D341Med (cell line): ENCODE measurements around the gene SMOC2.

ENCODE experiments used
- DNase-seq: peaks from one replicate; pipeline ENCODE4 v3.0.0; 2012; ENCODE audit warnings: low spot score

SMOC2 gene

DNA sequence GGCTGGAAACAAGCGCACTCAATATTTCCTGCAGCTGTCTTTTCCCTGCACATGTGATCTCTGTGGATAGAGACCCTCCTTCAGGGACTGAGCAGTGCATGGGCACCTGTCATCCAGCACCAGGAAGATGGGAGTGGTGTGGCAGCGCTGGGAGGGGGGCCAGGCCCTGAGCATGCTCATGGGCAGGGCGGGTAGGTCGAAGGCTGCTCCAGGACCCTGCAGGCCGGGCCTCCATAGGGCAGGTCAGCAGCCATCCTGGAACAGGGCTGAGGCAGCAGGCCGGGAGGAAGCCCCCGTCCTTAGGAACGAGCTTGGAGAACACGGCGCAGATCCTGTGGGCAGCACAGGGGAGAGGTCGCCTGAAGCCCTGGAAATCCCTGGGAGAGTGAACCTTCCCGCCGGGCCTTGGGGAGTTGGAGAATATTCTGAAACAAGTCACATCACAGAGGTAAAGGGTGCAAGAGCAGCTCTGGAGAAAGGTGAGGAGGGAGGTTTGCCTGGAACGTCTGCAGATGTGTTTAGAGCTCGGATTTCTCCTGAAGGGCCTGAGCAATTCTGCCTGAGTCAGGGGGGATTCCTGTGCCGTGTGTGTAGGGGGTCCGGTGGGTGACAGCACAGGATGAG lies 133.2 kb downstream of the SMOC2 start:
- DNase-seq = no peak

DNA sequence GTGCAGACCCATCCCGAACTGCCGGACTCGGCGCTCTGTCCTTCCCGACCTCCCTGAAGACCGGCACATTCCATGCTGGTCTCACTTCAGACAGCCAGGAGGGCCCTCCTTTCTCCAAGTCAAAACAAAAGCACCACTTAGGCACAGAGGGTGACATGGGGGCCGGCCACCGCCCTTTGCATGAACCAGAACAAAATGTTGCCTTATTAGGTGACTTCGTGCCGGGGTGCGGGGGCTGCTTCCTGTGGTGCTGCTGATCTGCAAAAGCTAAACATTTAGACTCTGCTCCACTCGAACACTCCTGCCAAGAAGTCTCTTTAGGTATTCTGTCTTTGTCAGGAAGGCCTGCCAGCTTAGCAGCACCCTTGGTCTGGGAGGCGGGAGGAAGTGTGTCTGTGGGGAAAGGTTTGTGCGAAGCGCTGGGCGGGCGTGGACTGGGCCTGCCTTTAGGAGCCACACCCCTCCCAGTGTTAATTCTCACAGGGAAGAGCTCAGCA lies 133.8 kb downstream of the SMOC2 start:
- DNase-seq = no peak

DNA sequence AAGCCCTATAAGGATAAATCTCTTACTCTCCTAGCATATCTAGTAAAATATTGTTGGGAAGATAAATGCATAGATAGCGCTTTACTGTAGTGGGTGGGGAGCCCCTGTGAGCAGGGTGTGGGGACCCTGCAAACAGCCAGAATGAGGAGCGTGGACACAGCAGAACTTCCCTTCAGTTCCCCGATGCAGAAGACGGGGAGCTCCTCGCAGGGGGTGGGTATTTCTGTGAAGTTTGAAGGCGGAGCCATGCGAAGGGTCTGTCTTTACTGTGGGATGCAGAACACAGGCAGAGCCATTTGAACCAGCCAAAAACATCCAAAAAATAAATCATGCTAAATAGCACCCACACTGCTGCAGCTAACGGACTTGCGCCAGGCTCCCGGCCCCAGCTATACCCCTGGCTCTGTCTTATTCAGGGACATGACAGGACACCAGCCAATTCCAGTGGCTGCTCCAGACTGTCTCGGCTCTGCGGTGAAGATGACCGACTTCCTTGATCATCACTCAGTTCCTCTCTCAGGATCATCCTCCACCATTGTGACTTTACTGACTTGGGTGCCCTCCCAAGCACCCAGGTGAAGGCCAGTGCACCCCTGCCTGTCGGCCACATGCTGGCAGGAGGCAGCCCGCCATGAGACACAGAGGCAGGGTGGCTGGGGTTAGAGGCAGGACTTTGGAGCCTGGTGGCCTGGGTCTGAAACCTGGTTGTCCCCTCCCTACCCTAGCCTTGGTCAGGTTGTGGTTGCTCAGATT lies 134.5 kb downstream of the SMOC2 start:
- no peak for DNase-seq

DNA sequence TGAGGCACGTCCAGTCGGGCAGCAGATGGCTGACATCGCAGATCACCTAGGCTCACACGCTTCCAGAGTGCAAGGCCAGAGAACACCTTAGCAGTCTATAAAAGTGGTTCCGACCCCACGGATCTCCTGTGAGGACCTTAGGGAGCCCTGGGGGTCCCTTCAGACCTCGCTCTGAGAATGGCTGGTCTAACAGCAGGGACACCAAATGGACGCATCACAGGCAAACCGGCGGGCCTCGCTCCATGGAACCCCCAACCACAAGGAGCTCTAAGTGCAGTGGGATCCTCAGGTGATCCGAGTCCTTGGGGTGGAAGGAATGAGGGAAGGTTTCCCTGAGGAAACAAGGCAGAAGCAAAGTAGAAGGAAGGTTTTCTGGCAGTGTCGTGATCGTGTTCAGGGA lies 135.4 kb downstream of the SMOC2 start:
- DNase-seq = no peak

DNA sequence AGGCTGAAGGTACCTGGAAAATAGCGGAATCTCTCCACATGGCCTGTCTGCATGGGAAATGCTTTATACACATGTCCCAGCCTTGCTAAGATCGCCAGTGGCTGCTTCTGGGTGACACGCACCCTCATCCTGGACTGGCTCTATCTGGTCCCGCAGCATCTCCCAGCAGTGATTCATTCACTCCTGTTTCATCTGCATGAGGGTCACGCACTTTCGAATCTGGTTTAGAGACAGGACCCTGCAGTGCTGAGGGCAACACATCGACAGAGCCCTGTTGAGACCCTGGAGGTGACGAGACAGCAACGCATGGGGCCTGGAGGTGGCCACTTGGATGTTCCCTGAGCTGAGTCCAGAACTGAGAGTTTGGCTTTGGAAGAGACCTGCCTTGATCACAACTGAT lies 136.5 kb downstream of the SMOC2 start:
- no peak for DNase-seq

DNA sequence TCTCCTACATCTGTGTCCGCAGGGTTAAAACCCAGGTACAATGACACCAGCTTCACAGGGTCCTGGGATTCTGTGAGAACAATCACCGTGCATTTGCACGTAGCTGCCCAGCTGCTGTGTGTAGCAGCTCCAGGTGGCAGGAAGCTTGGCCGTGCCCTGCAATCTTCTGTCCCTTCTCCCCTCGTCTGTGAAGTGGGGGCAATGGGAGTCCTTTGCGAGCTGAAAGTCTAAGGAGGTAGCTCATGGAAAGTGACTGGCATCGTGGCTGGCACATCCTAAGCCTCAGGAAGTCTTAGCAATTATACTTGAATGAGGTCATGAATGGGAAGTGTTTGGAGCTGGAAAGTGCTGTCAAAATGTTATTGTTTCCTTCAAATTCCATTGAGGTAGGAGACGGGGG lies 137.1 kb downstream of the SMOC2 start:
- no peak for DNase-seq

DNA sequence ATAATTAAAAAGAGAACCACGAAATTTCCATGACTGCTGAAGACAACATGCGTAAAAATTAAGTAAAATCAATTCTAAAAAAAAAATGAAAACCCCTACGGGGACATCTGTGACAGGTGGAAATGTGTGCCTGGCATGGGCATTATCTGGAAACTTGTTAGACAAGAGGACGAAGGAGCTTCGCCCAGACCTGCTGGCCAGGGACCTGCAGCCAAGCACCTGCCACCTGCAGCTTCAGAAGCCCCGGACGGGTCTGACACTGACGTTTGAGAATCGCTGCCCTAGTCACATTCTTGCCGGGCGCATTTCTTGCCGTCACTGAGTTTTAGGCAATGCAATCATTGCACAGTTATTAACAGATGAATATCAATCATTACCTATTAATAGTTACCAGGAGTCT lies 140.3 kb downstream of the SMOC2 start:
- DNase-seq = no peak

DNA sequence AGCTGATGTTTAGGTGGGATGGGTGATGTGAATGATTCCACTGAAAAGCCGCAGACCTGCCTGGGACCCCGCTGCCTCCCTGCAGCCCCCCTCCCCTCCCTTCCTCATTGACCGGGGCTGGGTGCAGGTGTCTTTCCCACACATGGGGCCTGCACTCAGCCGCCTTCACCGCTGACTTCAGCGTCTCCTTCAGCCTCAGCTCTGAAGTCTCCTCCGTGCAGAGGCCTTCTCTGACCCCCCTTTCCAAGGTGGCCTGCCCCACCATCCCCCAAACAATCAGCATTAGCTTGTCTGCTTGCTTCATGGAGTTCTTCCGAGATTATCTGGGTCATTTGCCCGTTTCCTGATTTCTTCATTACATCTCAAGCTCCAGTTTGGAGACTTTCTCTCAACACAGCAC lies 140.7 kb downstream of the SMOC2 start:
- no peak for DNase-seq

DNA sequence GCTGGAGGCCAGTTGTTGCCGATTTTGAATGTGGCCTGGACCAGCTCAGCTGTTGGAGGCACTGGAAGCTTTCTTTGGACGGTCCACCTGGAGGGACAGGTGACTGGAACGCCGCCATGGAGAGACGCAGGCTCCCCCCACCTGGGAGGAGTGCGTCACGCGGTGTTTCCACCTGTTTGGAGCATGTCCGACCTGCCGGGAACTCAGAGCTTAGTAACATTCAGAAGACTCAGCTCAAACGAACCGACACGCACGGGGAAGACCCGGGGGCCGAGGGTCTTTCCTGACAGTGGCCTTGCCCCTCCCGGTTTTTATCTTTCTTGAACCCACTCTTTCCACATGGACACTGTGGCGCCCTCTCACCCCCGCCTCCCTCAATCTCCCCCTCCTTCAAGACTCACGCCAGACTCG lies 141.6 kb downstream of the SMOC2 start:
- DNase-seq = no peak

DNA sequence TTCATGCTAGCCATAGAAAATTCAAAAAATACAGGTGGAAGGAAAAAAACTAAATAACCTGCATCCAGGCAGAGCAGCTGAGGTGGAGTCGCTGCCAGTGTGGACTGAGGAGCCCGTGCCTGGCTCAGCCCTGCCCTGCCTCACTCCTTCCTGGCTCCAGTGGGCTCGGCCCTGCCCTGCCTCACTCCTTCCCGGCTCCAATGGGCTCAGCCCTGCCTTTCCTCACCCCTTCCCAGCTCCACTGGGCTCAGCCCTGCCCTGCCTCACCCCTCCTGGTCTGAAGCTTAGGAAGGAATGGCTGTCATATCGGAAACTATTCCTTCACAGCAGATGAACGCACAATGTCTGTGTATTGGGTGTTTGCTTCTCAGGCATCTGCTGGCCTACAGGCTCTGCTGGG lies 142.1 kb downstream of the SMOC2 start:
- no peak for DNase-seq

DNA sequence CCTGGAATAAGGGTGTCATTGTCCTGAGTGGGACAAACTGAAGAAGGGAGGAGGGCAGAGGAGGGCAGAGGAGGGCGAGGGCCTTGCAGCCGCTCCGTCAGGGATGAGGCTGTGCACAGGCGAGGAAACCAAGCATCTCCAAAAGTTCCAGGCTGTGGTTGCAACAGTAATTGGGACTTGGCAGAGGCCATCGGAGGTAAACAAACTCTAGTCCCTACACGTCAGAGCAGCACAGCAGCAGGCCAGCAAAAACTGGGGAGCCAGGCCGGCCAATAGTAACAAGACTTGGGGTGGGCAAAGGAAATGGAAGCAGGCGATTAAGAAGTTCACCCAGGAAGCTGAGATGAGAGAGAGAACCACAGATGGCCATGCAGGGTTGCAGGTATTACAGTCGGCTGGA lies 142.8 kb downstream of the SMOC2 start:
- DNase-seq = no peak

DNA sequence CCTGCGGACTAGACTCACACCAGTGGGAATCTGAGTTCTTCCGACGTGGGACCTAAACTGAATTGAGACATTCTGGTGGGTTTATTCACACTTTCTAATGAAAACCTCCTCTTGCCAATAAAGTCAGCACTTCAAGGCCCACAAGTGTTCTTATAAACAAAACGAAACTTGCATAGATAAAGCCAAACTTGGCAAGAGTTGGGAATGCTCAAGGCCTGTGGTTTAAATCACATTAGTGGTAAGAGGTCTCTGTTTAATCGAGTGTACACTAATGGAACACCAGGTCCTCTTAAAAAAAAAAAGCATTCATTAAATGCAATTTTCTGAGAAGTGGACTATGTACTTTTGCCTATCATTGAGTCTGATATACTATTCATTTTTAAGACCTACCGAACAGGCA lies 143.3 kb downstream of the SMOC2 start:
- no peak for DNase-seq

DNA sequence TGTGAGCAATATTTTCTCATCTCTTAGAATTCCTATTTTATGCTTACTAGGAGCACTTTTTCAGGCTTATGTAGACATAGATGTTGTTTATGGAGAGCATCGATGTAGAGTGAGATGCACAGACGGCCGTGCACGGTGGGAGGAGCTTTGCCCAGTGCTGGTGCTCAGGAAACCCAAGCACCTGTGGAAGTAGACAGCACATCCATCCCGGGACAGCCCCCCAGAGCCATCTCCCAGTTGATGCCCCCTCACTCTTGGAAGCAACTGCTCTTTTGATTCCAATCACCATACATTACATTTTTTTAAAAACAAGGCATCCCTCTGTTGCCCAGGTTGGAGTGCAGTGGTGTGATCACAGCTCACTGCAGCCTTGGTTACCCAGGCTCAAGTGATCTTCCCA lies 143.7 kb downstream of the SMOC2 start:
- no peak for DNase-seq

DNA sequence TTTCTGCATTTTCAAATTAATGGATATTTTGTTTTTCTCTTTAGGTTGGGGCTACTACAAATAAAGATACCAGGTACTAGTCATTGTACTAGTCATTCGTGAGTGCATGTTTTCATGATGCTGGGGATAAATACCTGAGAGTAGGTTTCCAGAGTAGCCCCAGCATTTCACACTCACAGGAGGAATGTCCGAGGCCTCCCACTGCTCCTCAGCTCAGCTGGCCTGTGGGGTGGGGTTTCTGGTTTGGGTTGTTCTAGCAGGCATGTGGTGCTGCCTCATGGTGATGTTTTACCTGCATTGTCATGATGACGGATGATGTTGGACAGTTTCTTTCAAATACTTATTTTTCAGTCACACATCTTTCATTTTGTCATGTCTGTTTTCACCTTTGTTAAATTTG lies 144.5 kb downstream of the SMOC2 start:
- no peak for DNase-seq

DNA sequence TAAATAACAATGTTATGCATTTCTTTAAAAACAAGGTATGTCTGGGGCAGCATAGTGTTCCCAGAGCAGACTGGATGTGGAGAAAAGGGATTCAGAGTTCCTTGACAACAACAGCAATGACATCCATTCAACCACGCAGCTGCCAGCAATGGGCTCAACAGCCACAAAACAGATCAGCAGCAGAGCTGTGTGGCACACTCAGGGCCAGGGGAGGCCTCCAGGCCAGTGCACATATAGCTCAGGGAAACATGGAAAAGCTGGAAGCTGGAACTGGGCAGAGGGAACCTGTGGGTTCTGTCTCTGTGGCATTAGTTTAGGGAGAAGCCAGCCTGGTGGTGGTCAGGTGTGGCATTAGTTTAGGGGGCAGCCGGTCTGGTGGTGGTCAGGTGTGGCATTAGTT lies 148.3 kb downstream of the SMOC2 start:
- DNase-seq = no peak

DNA sequence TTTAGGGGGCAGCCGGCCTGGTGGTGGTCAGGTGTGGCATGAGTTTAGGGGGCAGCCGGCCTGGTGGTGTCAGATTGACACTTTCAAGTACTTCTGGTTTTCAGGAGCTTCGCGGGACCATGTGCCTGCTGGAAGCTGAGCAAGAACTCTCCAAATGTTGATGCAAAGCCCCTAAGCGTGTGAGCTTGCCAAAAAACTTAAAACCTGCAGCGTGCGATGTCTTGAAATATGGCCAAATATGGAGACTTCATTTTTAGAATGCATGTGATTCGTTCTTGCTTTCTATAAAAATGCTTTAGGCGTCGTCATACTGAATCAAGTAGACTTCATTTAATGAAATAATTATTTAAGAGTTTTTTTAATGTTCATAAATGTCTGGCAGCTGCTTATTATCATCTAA lies 149.4 kb downstream of the SMOC2 start:
- DNase-seq = no peak

DNA sequence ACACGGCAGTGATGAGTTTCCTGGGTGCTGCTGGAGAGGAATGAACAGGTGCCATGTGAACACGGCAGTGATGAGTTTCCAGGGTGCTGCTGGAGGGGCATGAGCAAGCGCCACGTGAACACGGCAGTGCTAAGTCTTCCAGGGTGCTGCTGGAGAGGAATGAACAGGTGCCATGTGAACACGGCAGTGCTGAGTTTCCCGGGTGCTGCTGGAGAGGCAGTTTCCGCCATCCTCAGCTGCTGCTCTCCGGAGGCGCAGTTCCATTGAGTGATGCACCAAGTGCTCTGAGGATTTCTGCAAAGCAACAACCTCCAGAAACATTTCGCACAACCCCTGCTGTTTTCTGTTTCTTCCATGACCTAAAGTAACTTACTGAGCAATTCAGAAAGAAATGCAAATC lies 155.4 kb downstream of the SMOC2 start:
- no peak for DNase-seq

DNA sequence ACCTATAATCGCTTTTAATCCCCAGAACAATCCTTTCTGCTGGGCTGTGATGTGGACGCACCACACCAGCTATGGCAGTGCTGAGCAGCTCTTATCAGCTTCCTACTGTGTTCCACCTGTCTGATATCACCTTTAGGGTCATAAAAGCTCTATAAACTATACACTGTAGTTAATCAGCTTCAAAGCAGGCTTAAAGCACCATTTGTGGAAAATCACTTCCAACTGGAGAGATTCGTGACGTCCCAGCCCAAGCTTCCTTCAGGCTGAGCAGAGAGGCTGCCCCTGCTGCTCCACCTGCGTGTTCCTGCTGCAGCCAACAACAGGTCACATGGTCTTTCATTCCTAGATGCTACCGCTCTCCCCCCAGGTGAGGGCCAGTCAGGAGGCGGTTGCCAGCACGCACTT lies 156.5 kb downstream of the SMOC2 start:
- DNase-seq = no peak

DNA sequence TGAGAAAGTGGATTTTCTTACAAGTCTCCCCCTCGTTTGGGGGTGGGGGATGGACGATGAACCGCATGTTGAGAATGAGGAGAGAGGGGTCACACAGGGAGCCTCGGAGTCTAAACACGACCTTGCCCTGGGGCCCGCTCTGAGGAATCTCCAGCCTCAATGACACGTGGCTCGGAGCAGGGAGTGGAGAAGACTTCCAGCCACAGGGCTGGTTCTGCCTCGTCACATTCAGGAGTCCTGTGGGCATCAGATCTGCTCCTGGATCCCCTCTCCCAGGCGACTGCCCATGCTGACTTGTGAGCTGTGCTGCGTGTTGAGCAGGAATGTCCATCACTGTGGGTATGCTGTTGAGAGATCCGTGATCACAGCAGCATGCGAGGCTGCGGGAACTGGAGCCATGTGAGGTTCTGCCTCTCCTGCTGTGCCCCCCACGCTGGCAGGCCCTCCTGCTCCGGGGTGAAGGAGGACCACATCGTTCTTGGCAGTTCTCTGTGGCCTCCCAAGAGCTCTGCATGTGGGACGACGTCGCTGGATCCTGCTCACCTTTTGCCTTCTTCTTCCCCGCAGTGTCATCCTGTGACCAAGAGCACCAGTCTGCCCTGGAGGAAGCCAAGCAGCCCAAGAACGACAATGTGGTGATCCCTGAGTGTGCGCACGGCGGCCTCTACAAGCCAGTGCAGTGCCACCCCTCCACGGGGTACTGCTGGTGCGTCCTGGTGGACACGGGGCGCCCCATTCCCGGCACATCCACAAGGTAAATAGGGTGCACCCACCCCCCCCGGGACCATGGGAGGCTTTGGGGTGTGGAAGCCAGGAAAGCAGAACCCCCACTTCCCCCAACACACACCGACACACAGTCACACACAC lies 157.5 kb downstream of the SMOC2 start:
- DNase-seq = no peak

DNA sequence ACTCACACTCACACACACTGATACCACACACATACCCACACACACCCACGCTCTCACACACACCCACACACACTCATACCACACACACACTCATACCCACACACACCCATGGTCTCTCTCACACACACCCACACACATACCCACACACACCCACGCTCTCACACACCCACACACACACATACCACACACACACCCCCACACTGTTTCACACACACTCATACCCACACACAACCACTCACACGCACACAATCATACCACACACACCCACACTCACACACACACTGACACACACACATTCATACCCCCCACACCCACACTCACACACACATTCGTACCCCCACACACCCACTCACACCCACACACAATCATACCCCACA lies 158.1 kb downstream of the SMOC2 start:
- DNase-seq = no peak

DNA sequence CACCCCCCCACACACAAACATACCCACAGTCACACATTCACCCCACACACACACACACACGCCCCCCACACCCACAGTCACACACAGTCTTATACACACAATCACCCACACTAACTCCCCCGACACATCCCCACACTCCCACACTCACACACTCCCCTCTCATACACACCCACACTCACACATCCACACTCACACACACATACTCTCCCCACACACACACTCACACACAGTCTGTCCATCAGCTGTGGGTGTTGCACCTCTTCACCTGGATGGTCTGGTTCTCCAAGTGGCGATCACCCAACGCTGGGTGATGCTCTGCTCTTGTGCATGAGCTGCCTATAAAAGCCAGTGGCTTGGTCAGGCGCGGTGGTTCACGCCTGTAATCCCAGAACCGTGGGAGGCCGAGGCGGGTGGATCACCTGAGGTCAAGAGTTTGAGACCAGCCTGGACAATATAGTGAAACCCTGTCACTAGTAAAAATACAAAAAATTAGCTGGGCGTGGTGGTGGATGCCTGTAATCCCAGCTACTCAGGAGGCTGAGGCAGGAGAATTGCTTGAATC lies 158.9 kb downstream of the SMOC2 start:
- no peak for DNase-seq

DNA sequence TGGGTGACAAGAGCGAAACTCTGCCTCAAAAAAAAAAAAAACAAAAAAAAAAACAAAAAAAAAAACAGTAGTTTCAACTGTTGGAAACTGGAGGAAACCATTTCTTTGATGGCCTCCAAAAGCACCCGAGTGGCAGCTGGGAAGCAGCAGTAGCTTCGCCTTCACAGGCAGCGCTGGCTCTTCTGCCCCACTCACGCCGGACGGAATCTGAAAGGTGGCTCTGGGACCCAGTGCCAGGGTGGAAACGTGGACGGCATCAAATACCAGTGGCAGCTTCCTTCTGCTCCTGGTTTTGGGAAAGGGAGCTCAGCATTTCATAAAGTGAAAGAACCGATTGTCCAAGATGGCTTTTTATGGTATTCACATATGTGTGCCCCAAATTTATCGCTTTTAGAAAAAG lies 159.4 kb downstream of the SMOC2 start:
- no peak for DNase-seq

DNA sequence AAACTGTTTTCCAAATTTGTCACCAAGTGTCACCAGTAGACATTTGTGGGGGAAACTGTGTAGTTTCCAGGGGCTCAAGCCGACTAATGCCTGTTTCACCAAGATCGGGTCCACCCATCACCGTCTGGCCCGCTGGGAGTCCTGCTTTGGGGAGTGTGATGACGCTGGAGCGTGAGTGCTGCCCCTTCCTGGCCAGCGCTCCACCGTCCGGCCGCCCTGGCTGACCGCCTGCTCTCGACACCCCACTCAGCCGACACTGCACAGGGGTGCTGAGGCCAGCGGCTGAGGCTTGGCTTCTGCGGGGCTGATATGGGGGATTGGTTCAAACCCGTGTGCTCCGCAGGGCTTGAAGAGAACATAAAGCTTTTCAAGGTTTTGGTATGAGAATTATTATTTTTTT lies 160.1 kb downstream of the SMOC2 start:
- DNase-seq = no peak
